HG03103 (cell line): ENCODE data around the gene CYP17A1.

Experiments
- ATAC-seq: cut with Tn5 transposase; IDR thresholded peaks from one replicate; pipeline ENCODE4 v1.9.1; 2021; ENCODE audit warnings: low read depth; ENCODE audit not compliant: unreplicated experiment

CYP17A1 gene

DNA sequence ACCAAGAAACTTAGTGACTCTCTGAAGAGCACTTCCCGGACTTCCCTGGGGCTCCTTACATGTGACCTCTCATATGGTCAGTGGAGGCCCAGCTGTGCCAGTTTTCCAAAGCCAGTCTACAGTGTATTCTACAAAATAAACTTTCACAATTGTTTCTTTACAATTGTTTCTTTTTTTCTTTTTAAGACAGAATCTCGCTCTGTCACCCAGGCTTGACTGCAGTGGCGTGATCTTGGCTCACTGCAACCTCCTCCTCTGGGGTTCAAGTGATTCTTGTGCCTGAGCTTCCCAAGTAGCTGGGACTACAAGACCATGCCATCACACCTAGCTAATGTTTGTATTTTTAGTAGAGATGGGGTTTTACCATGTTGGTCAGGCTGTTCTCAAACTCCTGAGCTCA is 25.9 kb downstream of the CYP17A1 start:
- no peak for ATAC-seq

- no peak for ATAC-seq
Observed at GRCh38 chr10:102808380-102808779, 28.8 kb downstream of the CYP17A1 start.

- no peak for ATAC-seq
Observed at GRCh38 chr10:102804382-102805055, 32.7 kb downstream of the CYP17A1 start.

DNA sequence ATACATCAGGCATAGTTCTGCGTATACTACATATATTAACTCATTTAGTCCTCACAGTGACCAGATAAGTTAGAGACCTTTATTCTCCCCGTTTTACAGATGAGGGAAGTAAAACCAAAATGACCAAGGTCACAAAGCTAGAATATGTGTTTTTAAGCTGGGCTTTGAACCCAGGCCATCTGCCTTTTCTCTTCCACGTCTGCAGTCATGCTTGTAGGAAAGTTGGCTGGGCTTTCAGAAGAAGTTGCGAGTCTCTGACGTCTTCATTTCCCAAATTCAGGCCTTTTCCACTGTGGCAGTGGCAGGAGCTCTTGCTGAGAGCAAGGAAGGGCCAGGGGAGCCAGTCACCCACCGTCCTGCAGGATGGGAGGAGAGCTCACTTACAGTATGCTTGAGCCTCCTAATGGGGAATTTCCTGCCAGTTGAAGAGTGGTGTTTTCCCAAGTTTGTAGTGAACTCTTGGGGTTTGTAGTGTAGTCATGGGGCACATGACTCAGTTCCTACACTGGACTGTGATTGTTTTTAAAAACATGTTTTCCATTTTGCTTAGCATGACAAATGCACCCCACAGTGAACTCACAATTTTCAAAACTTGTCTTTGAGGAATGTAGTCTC is 34.2 kb downstream of the CYP17A1 start:
- ATAC-seq = no peak

DNA sequence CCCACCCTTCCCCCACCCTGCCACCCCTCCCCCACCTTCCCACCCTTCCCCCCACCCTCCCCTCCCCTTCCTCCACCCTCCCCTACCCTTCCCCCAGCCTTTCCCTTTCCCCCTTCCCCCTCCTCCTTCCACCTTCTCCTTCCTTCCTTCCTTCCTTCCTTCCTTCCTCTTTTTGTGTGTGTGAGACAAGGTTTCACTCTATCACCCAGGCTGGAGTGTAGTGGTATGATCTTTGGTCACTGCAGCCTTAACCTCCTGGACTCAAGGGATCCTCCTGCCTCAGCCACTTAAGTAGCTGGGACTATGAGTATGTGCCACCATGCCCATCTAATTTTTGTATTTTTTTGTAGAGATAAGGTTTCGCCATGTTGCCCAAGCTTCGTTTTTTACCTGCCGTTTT is 35.2 kb downstream of the CYP17A1 start:
- ATAC-seq = no peak

DNA sequence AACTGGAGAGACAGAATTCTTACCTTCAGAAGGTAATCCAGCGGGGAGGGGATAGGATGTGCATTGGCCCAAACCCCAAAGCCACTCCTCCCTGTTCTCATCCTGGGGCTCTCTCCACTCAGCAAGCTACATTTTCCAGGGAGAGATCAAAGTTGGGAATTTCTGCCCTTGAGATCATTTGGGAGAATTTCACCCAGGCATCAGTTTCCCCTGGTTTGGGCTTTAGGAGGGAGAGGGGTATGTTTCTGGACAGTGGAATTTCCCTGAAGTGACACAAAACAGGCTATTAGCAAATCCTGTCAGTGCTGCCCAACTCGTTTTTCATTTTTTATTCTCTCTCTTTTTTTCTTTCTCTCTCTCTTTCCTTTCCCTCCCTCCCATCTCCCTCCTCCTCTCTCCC is 35.7 kb downstream of the CYP17A1 start:
- no peak for ATAC-seq

DNA sequence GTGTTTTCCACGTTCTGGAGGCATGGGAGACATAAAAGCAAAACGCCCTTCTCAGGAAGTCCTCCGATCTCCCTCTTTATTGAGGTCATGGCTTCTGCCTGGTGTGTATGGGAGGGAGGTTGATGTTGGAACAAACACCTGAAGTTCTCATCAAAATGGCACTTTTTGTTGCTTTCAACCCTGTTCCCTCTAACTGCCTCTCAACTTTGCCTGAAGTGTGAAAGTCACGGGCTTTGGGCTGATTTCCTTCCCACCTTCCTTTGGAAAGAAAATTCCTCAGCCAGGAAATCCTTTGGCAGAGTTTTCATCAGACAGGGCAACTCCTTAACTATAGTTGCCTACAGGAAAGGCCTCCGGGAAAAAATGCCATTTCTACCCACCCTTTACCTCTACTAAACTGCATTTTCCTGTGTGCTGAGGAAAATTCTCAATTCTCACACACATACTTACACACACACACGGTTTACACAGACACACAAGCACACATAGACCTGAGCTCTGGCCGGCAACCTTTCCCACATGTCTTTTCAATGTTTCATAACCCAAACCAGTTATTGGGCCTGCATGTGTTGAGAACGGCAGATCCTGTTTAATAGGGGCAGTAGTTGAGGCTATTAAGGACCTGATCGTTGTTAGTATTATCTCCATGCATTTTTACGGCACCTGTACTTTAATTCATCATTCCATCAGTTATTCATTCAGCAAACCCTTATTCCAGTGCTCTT is 36.4 kb downstream of the CYP17A1 start:
- no peak for ATAC-seq

- ATAC-seq = no peak
Observed at GRCh38 chr10:102799691-102800471, 37.3 kb downstream of the CYP17A1 start.

DNA sequence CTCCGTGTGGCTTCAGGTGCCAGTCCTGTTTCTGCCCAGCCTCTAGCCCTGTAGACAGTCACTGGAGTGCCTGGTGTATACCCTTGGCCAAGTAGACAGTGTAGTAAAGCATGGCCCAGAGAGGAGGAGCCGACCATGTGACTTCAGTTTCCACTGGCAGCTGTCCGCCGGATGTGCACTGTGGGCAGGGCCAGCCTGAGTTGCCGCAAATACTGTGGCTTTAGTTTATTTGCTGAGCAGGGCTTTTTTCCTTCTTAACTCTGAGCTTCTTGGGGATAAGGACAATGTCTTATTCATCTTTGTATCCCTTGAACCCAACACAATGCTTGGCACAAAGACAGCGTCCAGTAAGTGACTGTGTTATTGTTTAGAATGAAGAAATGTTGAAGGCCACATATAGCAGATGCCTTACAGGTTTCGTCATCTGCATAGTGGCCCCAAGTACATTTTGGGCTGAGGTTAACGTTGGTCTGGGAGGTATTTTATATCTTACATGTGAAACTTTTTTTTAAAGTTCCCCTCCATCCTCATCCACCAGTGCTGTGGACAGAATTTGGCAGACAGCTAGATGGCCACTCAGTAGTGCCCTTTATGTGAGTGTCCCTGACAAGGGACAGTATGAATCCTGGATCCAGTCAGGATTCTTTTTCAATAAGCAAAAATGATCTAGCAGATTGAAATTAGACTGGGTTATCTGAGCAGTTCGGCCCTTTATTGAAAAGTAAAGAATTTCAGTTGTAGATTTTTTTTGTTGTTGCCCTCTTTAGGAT is 40.6 kb downstream of the CYP17A1 start:
- peak; percentile 93 for ATAC-seq

DNA sequence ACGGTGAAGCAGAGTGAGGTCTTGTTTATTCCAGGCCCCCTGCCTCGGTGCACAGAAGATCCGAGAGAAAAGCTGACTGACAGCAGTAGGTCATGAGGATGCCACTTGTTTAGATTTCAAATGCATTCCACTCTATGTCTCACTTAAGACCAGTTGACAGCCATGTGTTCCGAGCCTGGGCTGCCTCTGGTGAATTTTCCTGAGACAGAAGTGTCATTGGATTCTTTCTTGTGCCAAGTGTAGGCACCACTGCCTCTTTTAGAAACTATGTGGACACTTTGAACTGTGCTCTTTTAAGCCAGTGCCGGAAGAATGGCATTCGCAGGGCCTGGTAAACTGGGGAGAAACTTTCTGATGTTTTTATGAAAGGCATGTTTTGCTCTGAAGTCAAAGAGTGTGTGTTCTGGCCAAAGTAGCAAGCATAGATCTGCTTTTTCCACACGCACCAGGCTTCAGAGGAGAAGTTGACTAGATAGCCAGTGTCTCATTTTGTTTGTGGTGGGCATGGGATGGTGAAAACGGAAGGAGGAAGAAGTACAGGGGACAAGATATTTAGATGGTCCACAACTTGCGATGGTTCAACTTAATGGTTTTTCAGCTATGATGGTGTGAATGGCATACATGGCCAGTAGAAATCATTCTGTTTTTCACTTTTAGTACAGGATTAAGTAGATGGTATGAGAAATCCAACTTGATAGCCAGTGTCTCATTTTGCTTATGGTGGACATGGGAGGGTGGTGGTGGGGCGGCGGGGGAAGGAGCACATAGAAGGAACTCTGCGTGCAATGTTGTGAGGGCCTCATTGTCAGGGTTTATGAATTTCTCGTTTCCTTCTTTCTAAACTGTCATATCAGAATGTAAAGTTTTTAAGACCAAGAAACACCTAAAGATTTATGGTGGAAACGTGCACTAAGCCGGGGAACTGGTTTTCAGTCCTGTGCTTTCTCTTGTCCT is 41.5 kb downstream of the CYP17A1 start:
- ATAC-seq = peak; percentile 6

GRCh38 chr10:102791754-102792395 is 45.3 kb downstream of the CYP17A1 start:
- no peak for ATAC-seq

DNA sequence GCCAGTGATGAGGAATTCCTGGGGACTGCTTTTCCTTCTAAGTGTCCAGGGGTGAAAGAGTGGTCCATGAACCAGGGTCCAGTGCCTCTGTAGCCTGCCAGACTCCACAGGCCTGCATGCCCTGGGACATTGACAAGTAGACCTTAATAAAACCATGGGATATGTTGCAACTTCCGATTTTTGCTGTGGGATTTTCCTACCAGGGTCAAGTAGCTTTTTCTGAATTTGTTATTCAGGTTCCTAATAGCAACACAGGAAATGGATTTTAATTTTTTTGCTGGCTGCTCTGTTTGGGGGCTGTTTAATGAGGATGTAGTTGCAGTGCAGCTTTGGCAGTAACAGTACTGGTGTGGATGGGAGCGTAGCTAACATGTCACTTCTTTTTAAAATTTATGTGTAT is 51.4 kb downstream of the CYP17A1 start:
- ATAC-seq = no peak

DNA sequence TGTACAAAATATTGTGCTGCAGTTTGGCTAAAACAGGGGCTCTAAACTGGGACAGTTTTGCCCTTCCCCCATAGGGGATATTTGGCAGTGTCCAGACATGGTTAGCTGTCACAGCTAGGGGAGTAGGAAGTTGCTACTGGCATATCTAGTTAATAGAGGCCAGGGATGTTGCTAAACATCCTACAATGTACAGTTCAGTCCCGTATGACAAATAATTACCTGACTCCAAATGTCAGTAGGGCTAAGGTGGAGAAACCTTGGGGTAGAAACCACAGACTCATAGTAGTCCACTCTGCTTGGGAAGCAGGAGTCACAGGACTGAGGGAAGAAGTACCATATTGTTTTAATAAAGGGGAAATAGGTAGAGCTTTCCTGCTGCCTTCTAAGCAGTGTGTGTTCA is 53.6 kb downstream of the CYP17A1 start:
- ATAC-seq = no peak

GRCh38 chr10:102782673-102783551 is 54.3 kb downstream of the CYP17A1 start:
- ATAC-seq = no peak

DNA sequence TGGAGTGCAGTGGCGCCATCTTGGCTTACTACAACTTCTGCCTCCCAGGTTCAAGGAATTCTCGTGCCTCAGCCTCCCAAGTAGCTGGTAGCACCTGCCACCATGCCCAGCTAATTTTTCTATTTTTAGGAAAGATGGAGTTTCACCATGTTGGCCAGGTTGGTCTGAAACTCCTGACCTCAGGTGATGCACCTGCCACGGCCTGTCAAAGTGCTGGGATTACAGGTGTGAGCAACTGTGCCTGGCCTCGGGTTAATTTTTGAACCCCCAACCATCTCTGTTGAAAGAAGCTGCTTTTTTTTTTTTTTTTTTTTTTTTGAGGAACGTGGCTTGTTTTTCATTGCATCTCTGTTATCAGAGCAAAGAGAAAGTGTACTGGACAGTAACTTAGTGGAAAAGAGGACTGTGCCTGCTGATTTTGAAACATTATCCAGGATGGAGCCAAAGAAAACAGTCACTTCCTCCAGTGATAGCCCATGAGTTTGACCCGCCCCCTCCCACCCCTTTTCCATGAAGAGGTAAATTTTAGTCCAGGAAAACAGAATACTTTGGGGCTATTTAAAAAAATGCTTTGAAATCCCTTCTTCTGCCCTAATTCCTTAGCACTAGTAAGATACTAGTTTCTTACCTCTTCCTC is 55.2 kb downstream of the CYP17A1 start:
- ATAC-seq = no peak

DNA sequence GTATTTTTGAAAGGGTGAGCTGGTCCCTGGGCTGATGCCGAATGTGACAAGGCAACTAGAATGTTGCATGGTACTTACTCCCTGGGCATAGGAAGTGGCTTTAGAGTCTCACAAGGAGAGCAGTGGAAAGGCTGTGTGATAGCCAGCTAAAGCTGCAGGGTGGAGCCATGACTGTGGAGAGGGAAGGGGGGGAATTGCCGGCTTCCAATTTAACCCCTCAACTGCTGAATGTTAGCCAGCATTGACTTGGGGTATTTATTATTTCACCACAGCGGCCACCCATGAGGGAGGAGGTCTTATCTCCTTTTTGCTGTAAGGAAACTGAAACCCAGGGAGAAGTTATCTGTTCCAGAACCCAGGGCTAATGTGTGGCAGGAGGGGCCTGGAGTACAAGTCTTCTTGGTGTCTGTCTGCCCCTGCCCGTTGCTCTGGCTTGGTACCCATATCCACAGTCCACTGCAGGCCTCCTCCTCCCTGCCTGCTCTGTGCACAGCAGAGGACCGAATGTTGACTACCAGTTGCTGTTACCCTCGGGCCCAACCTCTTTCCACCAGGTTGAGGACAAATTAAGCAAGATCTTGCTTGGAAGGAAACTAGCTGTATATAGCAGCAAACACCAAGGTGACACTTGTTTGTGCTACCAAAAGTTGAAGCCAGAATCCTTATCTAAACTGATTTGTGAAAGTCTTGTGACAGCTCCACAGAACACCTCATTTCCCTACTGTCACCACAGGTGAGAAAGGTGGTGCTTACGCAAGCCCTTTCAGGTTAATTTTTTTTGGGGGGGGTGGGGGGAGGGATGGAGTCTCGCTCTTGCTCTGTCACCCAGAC is 55.9 kb downstream of the CYP17A1 start:
- no peak for ATAC-seq
